K562 (cell line): ENCODE results near the gene RPTOR. TPM values are rescaled to one million over a fixed set of nuclear protein-coding genes. Genes with fewer than 3 reads are reported as not detected.

ENCODE experiments used
- ARID1B ChIP-seq: fragments of 450-650 bp; IDR thresholded peaks from 2 replicates; pipeline ENCODE4 v1.6.1; 2016; ENCODE audit warnings: antibody characterized with exemption, mild to moderate bottlenecking, inconsistent platforms
- ARNT ChIP-seq, 2 experiments: fragments of 450-650 bp; IDR thresholded peaks; 2 replicates each; pipeline ENCODE4 v1.6.1; 2016; ENCODE audit warnings: mild to moderate bottlenecking in 1 of 2
- ATF1 ChIP-seq, 2 experiments: fragments of 450-650 bp in 1 of 2; IDR thresholded peaks; 2 replicates each; pipeline ENCODE4 v1.6.1; 2016; ENCODE audit warnings: missing compliant biosample characterization in 1 of 2, missing genetic modification characterization in 1 of 2
- ATF7 ChIP-seq: fragments of 450-650 bp; IDR thresholded peaks from 2 replicates; pipeline ENCODE4 v1.7.1; 2014; ENCODE audit warnings: mild to moderate bottlenecking, moderate library complexity
- CBFA2T2 ChIP-seq: fragments of 450-650 bp; conservative IDR thresholded peaks from 2 replicates; pipeline ENCODE4 v1.6.1; 2017; ENCODE audit warnings: mild to moderate bottlenecking
- CBFB ChIP-seq: sonication (generic); formaldehyde crosslinking; IDR thresholded peaks from 2 replicates; pipeline ENCODE4 v1.4.0; 2020; ENCODE audit warnings: mild to moderate bottlenecking, missing genetic modification reagents
- CCNT2 ChIP-seq: IDR thresholded peaks from 2 replicates; pipeline ENCODE4 v1.6.1; 2011; ENCODE audit warnings: borderline replicate concordance, low read depth, mild to moderate bottlenecking, moderate library complexity, mixed read lengths, low read length; ENCODE audit not compliant: insufficient read length; ENCODE audit errors: extremely low read depth
- EP300 ChIP-seq: IDR thresholded peaks from 2 replicates; pipeline ENCODE4 v1.6.1; 2012; ENCODE audit warnings: low read length, improper control_type of control experiment
- EP400 ChIP-seq: fragments of 450-650 bp; IDR thresholded peaks from 2 replicates; pipeline ENCODE4 v1.6.1; 2017; ENCODE audit warnings: antibody characterized with exemption, mild to moderate bottlenecking, moderate library complexity
- EWSR1 ChIP-seq: fragments of 450-650 bp; IDR thresholded peaks from 2 replicates; pipeline ENCODE4 v1.6.1; 2018; ENCODE audit warnings: borderline replicate concordance, mild to moderate bottlenecking, low read depth, moderate library complexity; ENCODE audit not compliant: partially characterized antibody
- HDGF ChIP-seq: fragments of 450-650 bp; IDR thresholded peaks from 2 replicates; pipeline ENCODE4 v1.6.1; 2016
- MYC ChIP-seq, 2 experiments: fragments of 250-450 bp in 1 of 2; sonication (Bioruptor Pico) in 1 of 2; IDR thresholded peaks; 2 replicates each; pipeline versions ENCODE4 v1.5.1 to v1.6.1; 2012 to 2021; ENCODE audit warnings: low read depth in 2 of 2, borderline replicate concordance in 1 of 2, improper control_type of control experiment in 1 of 2, low read length in 1 of 2, mild to moderate bottlenecking in 1 of 2, moderate library complexity in 1 of 2
- SMAD4 ChIP-seq: fragments of 250-450 bp; sonication (Bioruptor Pico); conservative IDR thresholded peaks from 2 replicates; pipeline ENCODE4 v1.8.0; 2021; ENCODE audit warnings: inconsistent platforms, mild to moderate bottlenecking, moderate library complexity
- SMARCE1 ChIP-seq: fragments of 450-650 bp; IDR thresholded peaks from 2 replicates; pipeline ENCODE4 v1.7.1; 2016; ENCODE audit warnings: mild to moderate bottlenecking
- TEAD1 ChIP-seq, 2 experiments: fragments of 450-650 bp in 1 of 2; sonication (generic) in 1 of 2; formaldehyde crosslinking; IDR thresholded peaks; 2 replicates each; pipeline versions ENCODE4 v1.4.0 to v1.8.0; 2020 to 2022; ENCODE audit warnings: mild to moderate bottlenecking in 2 of 2, missing genetic modification reagents in 1 of 2
- ZFP36 ChIP-seq: fragments of 150-350 bp; IDR thresholded peaks from 2 replicates; pipeline ENCODE4 v1.6.1; 2018; ENCODE audit warnings: low read length, low read depth; ENCODE audit not compliant: partially characterized antibody
- ZNF121 ChIP-seq: sonication (generic); formaldehyde crosslinking; conservative IDR thresholded peaks from 2 replicates; pipeline ENCODE4 v1.8.0; 2022; ENCODE audit warnings: missing genetic modification reagents
- polyA plus RNA-seq, 8 experiments: library from polyadenylated mRNA; depleted of rRNA in 4 of 8; stranded (reverse) in 5 of 8; unstranded in 3 of 8; fragments of >200 nt; fragmentation: Nextera tagmentation in 2 of 8; fragmentation: Illumina TruSeq in 1 of 8; extraction: Ambion mirVana in 2 of 8; extraction: Trizol in 1 of 8; gene quantifications; 2 replicates each; pipeline versions ENCODE4 v1.2.1 to v1.2.3, GENCODE V29; 2011 to 2014; ENCODE audit warnings: inconsistent platforms in 1 of 8, missing spikeins in 1 of 8
- total RNA-seq, 7 experiments: library from RNA; depleted of rRNA in 6 of 7; stranded (reverse); fragments of >200 nt in 6 of 7; fragmentation: Illumina TruSeq in 2 of 7; extraction: Trizol in 2 of 7; gene quantifications; 2 replicates each; pipeline versions ENCODE4 v1.2.1 to v1.2.3, GENCODE V29; 2011 to 2021; ENCODE audit warnings: low replicate concordance in 1 of 7
- TF ChIP-seq, protein P1 (sequence below): sonication (generic); formaldehyde crosslinking; IDR thresholded peaks from 2 replicates; pipeline ENCODE4 v1.9.0; 2022; ENCODE audit warnings: mild to moderate bottlenecking, missing genetic modification reagents
- TF ChIP-seq, protein P2 (sequence below): IDR thresholded peaks from 3 replicates; pipeline ENCODE4 v1.6.1; 2011; ENCODE audit warnings: borderline replicate concordance, mild to moderate bottlenecking, moderate library complexity; ENCODE audit not compliant: insufficient read length; ENCODE audit errors: extremely low read depth
- TF ChIP-seq, protein P3 (sequence below): fragments of 450-650 bp; IDR thresholded peaks from 2 replicates; pipeline ENCODE4 v1.6.1; 2016
- TF ChIP-seq, protein P4 (sequence below): sonication (generic); formaldehyde crosslinking; IDR thresholded peaks from 2 replicates; pipeline ENCODE4 v1.8.0; 2022; ENCODE audit warnings: missing genetic modification reagents, mild to moderate bottlenecking, moderate library complexity, borderline replicate concordance
- TF ChIP-seq, protein P5 (sequence below): fragments of 450-650 bp; conservative IDR thresholded peaks from 2 replicates; pipeline ENCODE4 v1.6.1; 2016; ENCODE audit warnings: missing genetic modification characterization, low read depth, mild to moderate bottlenecking, missing compliant biosample characterization, moderate library complexity

Gene RPTOR
- total and polyA plus RNA-seq, 9 of the 15 experiments (the other 6 are each of a cell fraction or from before 2014, with no cell fraction given) = 0.24 to 54.1 (median 10.2) TPM

DNA sequence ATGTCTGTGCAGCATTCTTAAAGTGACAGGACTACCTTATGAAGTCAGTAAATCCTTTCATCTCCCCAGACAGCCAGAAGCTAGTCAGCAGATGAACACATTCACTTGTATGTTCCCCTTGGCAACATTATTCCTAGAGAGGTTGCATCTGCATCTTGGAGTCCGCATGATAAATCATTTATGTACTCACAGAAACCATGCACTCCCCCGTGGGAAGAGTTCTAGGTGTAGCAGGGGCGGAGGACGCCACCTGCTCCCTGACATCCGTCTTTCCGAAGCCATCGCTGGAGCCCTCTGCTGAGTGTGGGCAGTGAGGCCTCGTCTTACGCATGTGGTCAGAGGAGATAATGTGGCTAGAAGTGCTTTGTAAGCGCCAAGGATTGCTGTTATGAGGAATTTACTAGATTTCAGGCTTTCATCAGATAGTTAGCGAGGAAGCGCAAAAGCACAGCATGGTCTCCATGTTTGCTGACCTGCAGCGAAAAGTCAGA is 144.5 kb downstream of the RPTOR start (continued):
- TF ChIP-seq, protein P1, sequence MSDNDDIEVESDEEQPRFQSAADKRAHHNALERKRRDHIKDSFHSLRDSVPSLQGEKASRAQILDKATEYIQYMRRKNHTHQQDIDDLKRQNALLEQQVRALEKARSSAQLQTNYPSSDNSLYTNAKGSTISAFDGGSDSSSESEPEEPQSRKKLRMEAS (CRISPR knock-in tag) = peak; percentile 79
- TF ChIP-seq HDGF (no peak), CBFA2T2 (peak; percentile 92), CCNT2 (peak; percentile 71), EP300 (peak; percentile 77), ZNF121 (CRISPR knock-in tag) (no peak), ARNT (IDR thresholded peaks at IDR 0.05) (peak in 1 of 2 experiments; percentile 82; a peak in 3 of 4 replicates), ATF7 (peak; percentile 69; the same call in 1 of the 2 replicates), SMARCE1 (peak; percentile 83; the same call in 1 of the 2 replicates), CBFB (CRISPR knock-in tag) (0 out of 2 replicates have a peak, but pooled peaks have one; percentile 54), EP400 (peak; percentile 52; the same call in 1 of the 2 replicates), TEAD1 (CRISPR knock-in tag; IDR thresholded peaks at IDR 0.05) (peak; percentile 32 to 83; a peak in 2 of 4 replicates), MYC (IDR thresholded peaks at IDR 0.05; ENCODE audit: low read depth, low read length) (peak; percentile 89), MYC (CRISPR knock-in tag; IDR thresholded peaks at IDR 0.05; ENCODE audit: borderline replicate concordance, low read depth) (no peak), ZFP36 (peak; percentile 19), EWSR1 (no peak), SMAD4 (peak; percentile 82), ATF1 (CRISPR knock-in tag; IDR thresholded peaks at IDR 0.05) (no peak), ATF1 (tag; IDR thresholded peaks at IDR 0.05) (peak; percentile 65), ARID1B (peak; percentile 95)
- TF ChIP-seq, protein P2, sequence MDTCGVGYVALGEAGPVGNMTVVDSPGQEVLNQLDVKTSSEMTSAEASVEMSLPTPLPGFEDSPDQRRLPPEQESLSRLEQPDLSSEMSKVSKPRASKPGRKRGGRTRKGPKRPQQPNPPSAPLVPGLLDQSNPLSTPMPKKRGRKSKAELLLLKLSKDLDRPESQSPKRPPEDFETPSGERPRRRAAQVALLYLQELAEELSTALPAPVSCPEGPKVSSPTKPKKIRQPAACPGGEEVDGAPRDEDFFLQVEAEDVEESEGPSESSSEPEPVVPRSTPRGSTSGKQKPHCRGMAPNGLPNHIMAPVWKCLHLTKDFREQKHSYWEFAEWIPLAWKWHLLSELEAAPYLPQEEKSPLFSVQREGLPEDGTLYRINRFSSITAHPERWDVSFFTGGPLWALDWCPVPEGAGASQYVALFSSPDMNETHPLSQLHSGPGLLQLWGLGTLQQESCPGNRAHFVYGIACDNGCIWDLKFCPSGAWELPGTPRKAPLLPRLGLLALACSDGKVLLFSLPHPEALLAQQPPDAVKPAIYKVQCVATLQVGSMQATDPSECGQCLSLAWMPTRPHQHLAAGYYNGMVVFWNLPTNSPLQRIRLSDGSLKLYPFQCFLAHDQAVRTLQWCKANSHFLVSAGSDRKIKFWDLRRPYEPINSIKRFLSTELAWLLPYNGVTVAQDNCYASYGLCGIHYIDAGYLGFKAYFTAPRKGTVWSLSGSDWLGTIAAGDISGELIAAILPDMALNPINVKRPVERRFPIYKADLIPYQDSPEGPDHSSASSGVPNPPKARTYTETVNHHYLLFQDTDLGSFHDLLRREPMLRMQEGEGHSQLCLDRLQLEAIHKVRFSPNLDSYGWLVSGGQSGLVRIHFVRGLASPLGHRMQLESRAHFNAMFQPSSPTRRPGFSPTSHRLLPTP = no peak
- TF ChIP-seq, protein P3, sequence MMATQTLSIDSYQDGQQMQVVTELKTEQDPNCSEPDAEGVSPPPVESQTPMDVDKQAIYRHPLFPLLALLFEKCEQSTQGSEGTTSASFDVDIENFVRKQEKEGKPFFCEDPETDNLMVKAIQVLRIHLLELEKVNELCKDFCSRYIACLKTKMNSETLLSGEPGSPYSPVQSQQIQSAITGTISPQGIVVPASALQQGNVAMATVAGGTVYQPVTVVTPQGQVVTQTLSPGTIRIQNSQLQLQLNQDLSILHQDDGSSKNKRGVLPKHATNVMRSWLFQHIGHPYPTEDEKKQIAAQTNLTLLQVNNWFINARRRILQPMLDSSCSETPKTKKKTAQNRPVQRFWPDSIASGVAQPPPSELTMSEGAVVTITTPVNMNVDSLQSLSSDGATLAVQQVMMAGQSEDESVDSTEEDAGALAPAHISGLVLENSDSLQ = peak; percentile 74
- TF ChIP-seq, protein P4, sequence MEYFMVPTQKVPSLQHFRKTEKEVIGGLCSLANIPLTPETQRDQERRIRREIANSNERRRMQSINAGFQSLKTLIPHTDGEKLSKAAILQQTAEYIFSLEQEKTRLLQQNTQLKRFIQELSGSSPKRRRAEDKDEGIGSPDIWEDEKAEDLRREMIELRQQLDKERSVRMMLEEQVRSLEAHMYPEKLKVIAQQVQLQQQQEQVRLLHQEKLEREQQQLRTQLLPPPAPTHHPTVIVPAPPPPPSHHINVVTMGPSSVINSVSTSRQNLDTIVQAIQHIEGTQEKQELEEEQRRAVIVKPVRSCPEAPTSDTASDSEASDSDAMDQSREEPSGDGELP = peak; percentile 66; the same call in 1 of the 2 replicates
- TF ChIP-seq, protein P5, sequence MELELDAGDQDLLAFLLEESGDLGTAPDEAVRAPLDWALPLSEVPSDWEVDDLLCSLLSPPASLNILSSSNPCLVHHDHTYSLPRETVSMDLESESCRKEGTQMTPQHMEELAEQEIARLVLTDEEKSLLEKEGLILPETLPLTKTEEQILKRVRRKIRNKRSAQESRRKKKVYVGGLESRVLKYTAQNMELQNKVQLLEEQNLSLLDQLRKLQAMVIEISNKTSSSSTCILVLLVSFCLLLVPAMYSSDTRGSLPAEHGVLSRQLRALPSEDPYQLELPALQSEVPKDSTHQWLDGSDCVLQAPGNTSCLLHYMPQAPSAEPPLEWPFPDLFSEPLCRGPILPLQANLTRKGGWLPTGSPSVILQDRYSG (tag) = 0 out of 2 replicates have a peak, but pooled peaks have one; percentile 35
